Breast epithelium (tissue), 4 donors: ENCODE results near the gene CD80. TPM values are rescaled to one million over a fixed set of nuclear protein-coding genes. Genes with fewer than 3 reads are reported as not detected.

Source experiments
- DNase-seq, 2 donors: peaks; one replicate each; pipeline ENCODE4 v3.0.0-alpha.2; 2019; ENCODE audit warnings: low spot score in 2 of 2
- H3K27ac ChIP-seq, 2 donors: fragments of 200-600 bp; sonication (generic) in 1 of 2; one replicate each; pipeline ENCODE4 v1.5.1; 2016 to 2019; ENCODE audit warnings: mild to moderate bottlenecking in 1 of 2
- H3K27me3 ChIP-seq, 2 donors: fragments of 200-600 bp; sonication (generic) in 1 of 2; one replicate each; pipeline versions ENCODE4 v1.5.1 to v1.6.0; 2017 to 2019; ENCODE audit warnings: control low read depth in 1 of 2, mild to moderate bottlenecking in 1 of 2
- H3K36me3 ChIP-seq: fragments of 200-600 bp; one replicate; pipeline ENCODE4 v1.5.1; 2019
- H3K4me1 ChIP-seq, 2 donors: fragments of 200-600 bp; sonication (generic); one replicate each; pipeline ENCODE4 v1.5.1; 2016 to 2019; ENCODE audit warnings: control low read depth in 1 of 2
- H3K4me3 ChIP-seq, 3 donors: fragments of 200-600 bp; sonication (generic); 1 replicate in 2 of 3; 2 replicates in 1 of 3; pipeline ENCODE4 v1.5.1; 2016 to 2019; ENCODE audit warnings: mild to moderate bottlenecking in 3 of 3, moderate library complexity in 2 of 3
- H3K9me3 ChIP-seq, 2 donors: fragments of 200-600 bp; sonication (generic) in 1 of 2; one replicate each; pipeline ENCODE4 v1.5.1; 2016 to 2019; ENCODE audit warnings: control low read depth in 1 of 2
- POLR2A ChIP-seq: fragments of 450-650 bp; IDR thresholded peaks from one replicate; pipeline ENCODE4 v1.6.1; 2016; ENCODE audit warnings: antibody characterized with exemption, mild to moderate bottlenecking, moderate library complexity
- POLR2AphosphoS5 ChIP-seq, 3 donors: sonication (generic); formaldehyde crosslinking; IDR thresholded peaks; one replicate each; pipeline ENCODE4 v1.6.1; 2017; ENCODE audit warnings: antibody characterized with exemption in 3 of 3
- intact Hi-C: fragments of 100-400 bp; cut with DNase I; formaldehyde crosslinking; loops from one replicate; pipeline ENCODE4 v1.15.1; 2023; ENCODE audit warnings: low total_unique reads
- total RNA-seq, 3 donors: library from RNA; depleted of rRNA; stranded (reverse); fragments of >200 nt; gene quantifications; one replicate each; pipeline ENCODE4 v1.1.0, GENCODE V29; 2016
- TF ChIP-seq, protein P1 (sequence below), 3 donors: fragments of 450-650 bp; IDR thresholded peaks; one replicate each; pipeline ENCODE4 v1.5.1; 2016 to 2017; ENCODE audit warnings: antibody characterized with exemption in 3 of 3, mild to moderate bottlenecking in 3 of 3, moderate library complexity in 3 of 3

Gene CD80
- total RNA-seq, 3 donors from 2014 or later: 0.96 to 1.8 (median 1.6) TPM

- Histone ChIP-seq H3K27me3 (no peaks in the 10 kb centered on the region), H3K27ac (no peak overlapping the region), H3K4me1 (no peaks in the 10 kb centered on the region), H3K4me3 (no peak overlapping the region), H3K36me3 (peaks cover 11% of the 10 kb centered on the region), H3K9me3 (no peaks in the 10 kb centered on the region)
- TF ChIP-seq POLR2A (no peak), POLR2AphosphoS5 (IDR thresholded peaks at IDR 0.05) (no peak)
- TF ChIP-seq, protein P1, sequence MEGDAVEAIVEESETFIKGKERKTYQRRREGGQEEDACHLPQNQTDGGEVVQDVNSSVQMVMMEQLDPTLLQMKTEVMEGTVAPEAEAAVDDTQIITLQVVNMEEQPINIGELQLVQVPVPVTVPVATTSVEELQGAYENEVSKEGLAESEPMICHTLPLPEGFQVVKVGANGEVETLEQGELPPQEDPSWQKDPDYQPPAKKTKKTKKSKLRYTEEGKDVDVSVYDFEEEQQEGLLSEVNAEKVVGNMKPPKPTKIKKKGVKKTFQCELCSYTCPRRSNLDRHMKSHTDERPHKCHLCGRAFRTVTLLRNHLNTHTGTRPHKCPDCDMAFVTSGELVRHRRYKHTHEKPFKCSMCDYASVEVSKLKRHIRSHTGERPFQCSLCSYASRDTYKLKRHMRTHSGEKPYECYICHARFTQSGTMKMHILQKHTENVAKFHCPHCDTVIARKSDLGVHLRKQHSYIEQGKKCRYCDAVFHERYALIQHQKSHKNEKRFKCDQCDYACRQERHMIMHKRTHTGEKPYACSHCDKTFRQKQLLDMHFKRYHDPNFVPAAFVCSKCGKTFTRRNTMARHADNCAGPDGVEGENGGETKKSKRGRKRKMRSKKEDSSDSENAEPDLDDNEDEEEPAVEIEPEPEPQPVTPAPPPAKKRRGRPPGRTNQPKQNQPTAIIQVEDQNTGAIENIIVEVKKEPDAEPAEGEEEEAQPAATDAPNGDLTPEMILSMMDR (IDR thresholded peaks at IDR 0.05): no peak
- intact Hi-C loops: no loop called here
- DNase-seq: no peak
These were observed 44.8 kb downstream of the CD80 start for GRCh38 chr3:119514637-119515036.

DNA sequence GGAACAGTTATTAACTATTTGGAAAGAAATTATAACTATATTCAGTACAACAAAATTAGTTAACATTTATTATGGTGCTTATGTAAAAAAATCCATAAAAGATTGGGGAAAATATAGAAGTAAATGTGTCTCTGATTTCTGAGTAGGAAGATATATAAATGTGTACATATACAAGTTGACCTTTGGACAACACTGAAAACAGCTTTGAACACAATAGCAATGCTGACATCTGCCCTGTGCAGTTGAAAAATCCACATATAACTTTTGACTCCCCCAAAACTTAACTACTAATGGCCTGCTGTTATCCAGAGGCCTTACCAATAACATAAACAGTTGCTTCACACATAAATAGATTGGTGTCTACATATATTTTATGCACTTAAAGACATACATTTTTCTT lies 48.7 kb downstream of the CD80 start:
- TF ChIP-seq POLR2A: no peak
- no peak for TF ChIP-seq POLR2AphosphoS5 (IDR thresholded peaks at IDR 0.05)
- TF ChIP-seq, protein P1 (IDR thresholded peaks at IDR 0.05): no peak
- no peaks in the 10 kb centered on the region for H3K27me3 ChIP-seq
- H3K36me3 ChIP-seq: peaks cover 10% of the 10 kb centered on the region
- no peaks in the 10 kb centered on the region for H3K4me1 ChIP-seq
- H3K9me3 ChIP-seq: no peaks in the 10 kb centered on the region
- DNase-seq: no peak
- H3K27ac ChIP-seq: no peak overlapping the region
- intact Hi-C loops: no loop called here
- H3K4me3 ChIP-seq: no peak overlapping the region

GRCh38 chr3:119508172-119508845 lies 51.1 kb downstream of the CD80 start:
- Histone ChIP-seq H3K4me3 (no peak overlapping the region), H3K27ac (no peak overlapping the region), H3K4me1 (no peaks in the 10 kb centered on the region), H3K36me3 (peaks cover 12% of the 10 kb centered on the region), H3K27me3 (no peaks in the 10 kb centered on the region), H3K9me3 (no peaks in the 10 kb centered on the region)
- TF ChIP-seq POLR2AphosphoS5 (IDR thresholded peaks at IDR 0.05): no peak
- no peak for TF ChIP-seq POLR2A
- TF ChIP-seq, protein P1 (IDR thresholded peaks at IDR 0.05): no peak
- intact Hi-C loops: no loop called here
- DNase-seq: no peak

GRCh38 chr3:119507404-119507803 lies 52.0 kb downstream of the CD80 start:
- H3K27ac ChIP-seq: no peak overlapping the region
- H3K4me3 ChIP-seq: no peak overlapping the region
- peaks cover 12% of the 10 kb centered on the region for H3K36me3 ChIP-seq
- no peaks in the 10 kb centered on the region for H3K9me3 ChIP-seq
- TF ChIP-seq POLR2A (no peak), POLR2AphosphoS5 (IDR thresholded peaks at IDR 0.05) (no peak)
- TF ChIP-seq, protein P1 (IDR thresholded peaks at IDR 0.05): no peak
- intact Hi-C loops: no loop called here
- H3K4me1 ChIP-seq: no peaks in the 10 kb centered on the region
- no peak for DNase-seq
- H3K27me3 ChIP-seq: no peaks in the 10 kb centered on the region

- no peak overlapping the region for H3K4me3 ChIP-seq
- intact Hi-C loops: no loop called here
These were observed 52.8 kb downstream of the CD80 start for GRCh38 chr3:119506631-119507030.

More at GRCh38 chr3:119506631-119507030, 52.8 kb downstream of the CD80 start:
- TF ChIP-seq, protein P1 (IDR thresholded peaks at IDR 0.05): no peak
- TF ChIP-seq POLR2AphosphoS5 (IDR thresholded peaks at IDR 0.05): no peak
- no peak for TF ChIP-seq POLR2A
- Histone ChIP-seq H3K4me1 (no peaks in the 10 kb centered on the region), H3K36me3 (peaks cover 12% of the 10 kb centered on the region), H3K27ac (no peak overlapping the region), H3K9me3 (no peaks in the 10 kb centered on the region), H3K27me3 (no peaks in the 10 kb centered on the region)
- DNase-seq: no peak
